Spleen (tissue), 11 donors: ENCODE data around the gene FGF22. TPM values are rescaled to one million over a fixed set of nuclear protein-coding genes. Genes with fewer than 3 reads are reported as not detected.

Source experiments
- DNase-seq: peaks from one replicate; pipeline ENCODE4 v3.0.0-alpha.2; 2020
- H3K27ac ChIP-seq, 8 donors: fragments of 200-600 bp; sonication (generic) in 7 of 8; 1 replicate in 4 of 8; 2 replicates in 4 of 8; pipeline versions ENCODE4 v1.5.0 to v1.8.0; 2016 to 2021; ENCODE audit warnings: inconsistent platforms in 4 of 8, mild to moderate bottlenecking in 4 of 8, moderate library complexity in 1 of 8
- H3K27me3 ChIP-seq, 7 donors: fragments of 200-600 bp; sonication (generic) in 6 of 7; replicated peaks in 1 of 7; 1 replicate in 4 of 7; 2 replicates in 3 of 7; pipeline versions ENCODE4 v1.5.0 to v1.8.0; 2016 to 2021; ENCODE audit warnings: inconsistent platforms in 3 of 7, mild to moderate bottlenecking in 1 of 7
- H3K36me3 ChIP-seq, 6 donors: fragments of 200-600 bp; sonication (generic) in 5 of 6; 1 replicate in 4 of 6; 2 replicates in 2 of 6; pipeline versions ENCODE4 v1.5.0 to v1.8.0; 2016 to 2021; ENCODE audit warnings: inconsistent platforms in 2 of 6
- H3K4me1 ChIP-seq, 6 donors: fragments of 200-600 bp; sonication (generic) in 5 of 6; 1 replicate in 3 of 6; 2 replicates in 3 of 6; pipeline versions ENCODE4 v1.5.0 to v1.8.0; 2016 to 2021; ENCODE audit warnings: inconsistent platforms in 3 of 6
- H3K4me3 ChIP-seq, 8 donors: fragments of 200-600 bp; sonication (generic) in 7 of 8; 1 replicate in 4 of 8; 2 replicates in 4 of 8; pipeline versions ENCODE4 v1.5.0 to v1.8.0; 2016 to 2021; ENCODE audit warnings: inconsistent platforms in 4 of 8, mild to moderate bottlenecking in 4 of 8, moderate library complexity in 2 of 8
- H3K9me3 ChIP-seq, 8 donors: fragments of 200-600 bp; sonication (generic) in 7 of 8; 1 replicate in 4 of 8; 2 replicates in 4 of 8; pipeline versions ENCODE4 v1.5.0 to v1.8.0; 2016 to 2021; ENCODE audit warnings: inconsistent platforms in 4 of 8
- POLR2A ChIP-seq, 3 donors: fragments of 450-650 bp; IDR thresholded peaks; one replicate each; pipeline ENCODE4 v1.5.1; 2017; ENCODE audit warnings: antibody characterized with exemption in 3 of 3, mild to moderate bottlenecking in 1 of 3
- POLR2AphosphoS5 ChIP-seq, 3 donors: sonication (generic); formaldehyde crosslinking; IDR thresholded peaks; one replicate each; pipeline ENCODE4 v1.5.1; 2017; ENCODE audit warnings: antibody characterized with exemption in 3 of 3
- WGBS, 5 donors: extraction: QIAGEN DNeasy Blood & Tissue Kit in 3 of 5; methylation state at CpG; one replicate each; pipeline versions ENCODE4 v1.1.5 to v1.1.7; 2013 to 2018; 5-methylcytosine and 5-hydroxymethylcytosine counted together
- intact Hi-C: fragments of 100-400 bp; cut with DNase I; formaldehyde crosslinking; loops from one replicate; pipeline ENCODE4 v1.15.0; 2023; ENCODE audit warnings: low total_unique reads
- polyA plus RNA-seq, 3 donors: library from polyadenylated mRNA; stranded (reverse); fragments of 200-250 nt; gene quantifications; one replicate each; pipeline ENCODE4 v1.2.1, GENCODE V29; 2013
- total RNA-seq, 7 donors: library from RNA; depleted of rRNA in 3 of 7; stranded (reverse); fragments of >200 nt in 3 of 7; fragmentation: NEBNext Ultra II Directional in 4 of 7; extraction: Animal tissue kit (Norgen Biotek cat#: 25700) in 4 of 7; gene quantifications; one replicate each; pipeline versions ENCODE4 v1.1.0 to v1.2.1, GENCODE V29; 2016 to 2021
- TF ChIP-seq, protein P1 (sequence below), 11 experiments: fragments of 200-600 bp in 7 of 11; fragments of 450-650 bp in 4 of 11; sonication (generic) in 4 of 11; IDR thresholded peaks in 8 of 11; conservative IDR thresholded peaks in 3 of 11; 1 replicate in 7 of 11; 2 replicates in 4 of 11; pipeline versions ENCODE4 v1.4.0 to v1.8.0; 2016 to 2021; ENCODE audit warnings: antibody characterized with exemption in 11 of 11, inconsistent platforms in 4 of 11, mild to moderate bottlenecking in 1 of 11
- donor health status: healthy with polysubstance abuse.
- donor health status: DM: no; HTN: no; CAD: no; lungs with moderate emphysema.
- donor health status: DM: no; HTN: no; CAD: no.
- donor health status: Bipolar disorder and iron deficiency.
- donor health status: healthy.
- donor health status: DM: no; HTN: no; CAD: no.
- donor health status: DM: yes; HTN: yes; CAD: no.

Gene FGF22
- total and polyA plus RNA-seq, 10 donors: 0.10 to 0.61 (median 0.23) TPM; not detected in 6

DNA sequence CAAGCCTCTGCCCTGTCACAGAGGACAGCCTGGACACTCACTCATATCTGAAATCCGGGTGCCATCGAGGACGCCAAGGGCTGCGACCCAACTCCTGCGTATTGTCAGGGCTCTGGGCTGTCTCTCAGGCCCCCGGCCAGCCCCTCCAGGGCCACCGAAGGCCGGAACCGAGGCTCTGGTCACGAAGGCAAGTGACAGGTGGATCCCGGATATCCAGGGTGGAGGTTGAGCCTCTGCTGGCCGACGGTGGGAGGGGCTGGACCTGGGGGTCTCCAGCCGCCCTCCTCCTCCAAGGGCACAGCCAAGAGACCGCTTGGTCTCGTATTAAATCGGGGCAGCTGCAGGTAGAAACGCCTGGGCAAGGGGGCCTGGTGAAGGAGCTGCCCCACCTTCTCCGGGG lies 17.9 kb downstream of the FGF22 start:
- no peaks in the 10 kb centered on the region for H3K9me3 ChIP-seq
- DNase-seq: peak; percentile 74
- no peaks in the 10 kb centered on the region for H3K27me3 ChIP-seq
- peaks cover 0 to 69% (median 31%) of the 10 kb centered on the region in 6 donors for H3K36me3 ChIP-seq
- peak overlapping the region in 5 of 8 donors; percentile 97 to 99 (median 98) for H3K27ac ChIP-seq
- intact Hi-C loops: no loop called here
- no peak for TF ChIP-seq POLR2A (IDR thresholded peaks at IDR 0.05)
- TF ChIP-seq, protein P1, sequence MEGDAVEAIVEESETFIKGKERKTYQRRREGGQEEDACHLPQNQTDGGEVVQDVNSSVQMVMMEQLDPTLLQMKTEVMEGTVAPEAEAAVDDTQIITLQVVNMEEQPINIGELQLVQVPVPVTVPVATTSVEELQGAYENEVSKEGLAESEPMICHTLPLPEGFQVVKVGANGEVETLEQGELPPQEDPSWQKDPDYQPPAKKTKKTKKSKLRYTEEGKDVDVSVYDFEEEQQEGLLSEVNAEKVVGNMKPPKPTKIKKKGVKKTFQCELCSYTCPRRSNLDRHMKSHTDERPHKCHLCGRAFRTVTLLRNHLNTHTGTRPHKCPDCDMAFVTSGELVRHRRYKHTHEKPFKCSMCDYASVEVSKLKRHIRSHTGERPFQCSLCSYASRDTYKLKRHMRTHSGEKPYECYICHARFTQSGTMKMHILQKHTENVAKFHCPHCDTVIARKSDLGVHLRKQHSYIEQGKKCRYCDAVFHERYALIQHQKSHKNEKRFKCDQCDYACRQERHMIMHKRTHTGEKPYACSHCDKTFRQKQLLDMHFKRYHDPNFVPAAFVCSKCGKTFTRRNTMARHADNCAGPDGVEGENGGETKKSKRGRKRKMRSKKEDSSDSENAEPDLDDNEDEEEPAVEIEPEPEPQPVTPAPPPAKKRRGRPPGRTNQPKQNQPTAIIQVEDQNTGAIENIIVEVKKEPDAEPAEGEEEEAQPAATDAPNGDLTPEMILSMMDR (IDR thresholded peaks at IDR 0.05 in 8 of 11, conservative IDR thresholded peaks at IDR 0.05 in 3 of 11): no peak
- no peak for TF ChIP-seq POLR2AphosphoS5 (IDR thresholded peaks at IDR 0.05)
- peak overlapping the region in 1 of 8 donors; percentile 1 for H3K4me3 ChIP-seq
- H3K4me1 ChIP-seq: peaks cover 46 to 98% (median 80%) of the 10 kb centered on the region in 6 donors
- 74 to 86% (median 78%) methylated on average over 6 to 19 of the region's 19 CpGs for WGBS, 5 donors

DNA sequence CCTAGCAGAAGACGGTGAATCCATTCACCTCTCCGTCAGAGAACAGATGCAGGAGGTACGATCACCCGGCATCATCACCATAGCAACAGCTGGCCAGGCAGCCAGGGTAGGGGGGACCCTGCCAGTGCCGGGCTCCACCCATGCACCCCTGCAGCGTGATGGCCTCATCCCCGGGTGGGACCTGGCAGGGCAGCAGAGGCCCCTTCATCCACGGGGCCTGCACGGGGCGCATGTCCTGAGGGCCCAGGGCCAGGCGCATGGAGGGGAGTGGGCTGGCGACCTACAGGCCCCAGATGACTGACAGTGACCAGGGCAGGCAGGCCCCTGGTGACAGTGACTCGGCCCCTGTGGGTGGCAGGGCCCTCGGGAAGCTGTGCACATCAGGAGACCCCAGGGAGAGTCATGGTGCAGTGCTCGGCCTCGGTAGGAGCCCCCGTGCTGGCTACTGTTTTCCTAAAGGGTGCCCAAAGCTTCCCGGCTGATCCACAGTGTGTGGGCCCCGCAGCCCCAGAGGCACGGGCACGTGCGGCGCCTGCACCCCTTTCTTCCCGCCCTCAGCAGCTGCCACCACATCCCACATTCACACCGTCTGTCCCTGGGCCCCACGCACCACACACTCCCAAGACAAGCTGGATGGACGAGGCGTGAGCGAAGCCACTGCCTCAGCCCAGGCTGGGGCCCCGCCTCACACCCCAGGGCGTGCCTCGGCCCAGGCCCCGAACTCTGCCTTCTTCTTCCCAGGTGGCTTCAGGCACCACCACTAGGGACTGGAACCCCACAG lies 18.6 kb downstream of the FGF22 start:
- Histone ChIP-seq H3K9me3 (no peaks in the 10 kb centered on the region), H3K4me1 (peaks cover 46 to 92% (median 78%) of the 10 kb centered on the region in 6 donors), H3K27me3 (no peaks in the 10 kb centered on the region), H3K27ac (peak overlapping the region; percentile 61 to 99 (median 98)), H3K36me3 (peaks cover 0 to 62% (median 25%) of the 10 kb centered on the region in 6 donors), H3K4me3 (peak overlapping the region in 3 of 8 donors; percentile 9 to 100 (median 99))
- intact Hi-C loops: no loop called here
- peak; percentile 76 for DNase-seq
- TF ChIP-seq POLR2AphosphoS5 (IDR thresholded peaks at IDR 0.05): no peak
- TF ChIP-seq, protein P1 (IDR thresholded peaks at IDR 0.05 in 8 of 11, conservative IDR thresholded peaks at IDR 0.05 in 3 of 11): no peak
- no peak for TF ChIP-seq POLR2A (IDR thresholded peaks at IDR 0.05)
- 70 to 87% (median 81%) methylated on average over 7 to 33 of the region's 33 CpGs for WGBS, 5 donors

DNA sequence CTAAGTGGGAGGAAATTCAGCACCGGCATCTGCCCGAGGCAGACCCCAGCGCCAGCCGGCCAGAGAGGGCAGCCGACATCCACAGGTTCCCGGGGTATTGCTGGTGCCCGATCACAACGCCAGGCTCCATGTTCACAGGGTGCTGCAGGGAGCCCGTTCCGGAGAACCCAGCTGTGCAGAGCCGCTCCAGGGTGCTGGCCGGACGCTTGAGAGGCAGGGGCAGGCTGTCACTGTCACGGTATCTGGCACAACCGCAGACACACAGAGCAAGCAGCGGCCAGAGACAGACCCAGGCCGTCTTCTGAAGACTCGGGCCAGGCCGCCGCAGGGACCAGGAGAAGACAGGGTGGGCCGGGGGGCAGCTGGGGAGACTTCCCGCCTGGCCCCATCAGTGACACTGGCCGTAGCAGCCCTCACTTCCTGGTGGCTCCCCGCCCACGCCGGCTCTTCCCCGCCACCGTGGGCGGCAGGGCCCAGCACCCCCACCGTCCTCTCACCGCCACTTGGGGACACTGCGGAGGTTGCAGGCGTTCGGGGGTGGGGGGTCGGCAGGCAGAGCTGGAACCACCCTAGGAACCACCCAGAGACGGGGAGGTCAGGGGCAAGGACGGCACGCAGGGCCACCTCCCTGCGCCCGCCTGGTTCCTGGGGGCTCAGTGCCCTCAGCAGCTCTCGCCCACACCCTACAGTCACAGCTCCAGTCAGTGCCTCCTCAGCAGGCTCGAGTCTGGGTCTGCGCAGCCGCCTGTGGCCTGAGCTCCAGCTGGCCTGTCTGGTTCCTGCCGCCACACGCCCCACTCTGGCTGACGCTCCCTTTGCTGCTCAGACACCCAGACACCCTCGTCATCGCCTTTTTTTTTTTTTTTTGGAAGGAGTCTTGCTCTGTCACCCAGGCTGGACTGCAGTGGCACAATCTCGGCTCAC lies 19.5 kb downstream of the FGF22 start:
- Histone ChIP-seq H3K27me3 (no peaks in the 10 kb centered on the region), H3K4me3 (peak overlapping the region in 5 of 8 donors; percentile 6 to 100 (median 98)), H3K27ac (peak overlapping the region; percentile 84 to 99 (median 98)), H3K36me3 (peaks cover 0 to 53% (median 16%) of the 10 kb centered on the region in 6 donors), H3K9me3 (no peaks in the 10 kb centered on the region), H3K4me1 (peaks cover 53 to 92% (median 82%) of the 10 kb centered on the region in 6 donors)
- DNase-seq: peak; percentile 88
- intact Hi-C loops: no loop called here
- peak in 2 of 3 donors; percentile 51 to 69 for TF ChIP-seq POLR2AphosphoS5 (IDR thresholded peaks at IDR 0.05)
- TF ChIP-seq, protein P1 (IDR thresholded peaks at IDR 0.05 in 8 of 11, conservative IDR thresholded peaks at IDR 0.05 in 3 of 11): no peak
- WGBS, 5 donors: 45 to 81% (median 61%) methylated on average over 30 to 50 of the region's 50 CpGs
